Calu3 (cell line): Measurements from ENCODE around the gene CFD. TPM values are rescaled to one million over a fixed set of nuclear protein-coding genes. Genes with fewer than 3 reads are reported as not detected.

ENCODE experiments used
- BruUV-seq: library from RNA; stranded (reverse); fragments of 400-500 nt; replicated peaks from 2 replicates; lab custom pipeline; 2021; lab: Mats Ljungman, UMichigan
- CTCF ChIA-PET: fragments of 300-600 bp; sonication (Branson Sonifier 250); formaldehyde crosslinking; loops from one replicate; lab custom pipeline; 2022; ENCODE audit warnings: antibody characterized with exemption; lab: Charles Lee
- DNase-seq: peaks from one replicate; pipeline ENCODE4 v3.0.0; 2022
- H3K27ac Mint-ChIP-seq: one replicate; pipeline ENCODE4 v1.8.0; 2022; ENCODE audit warnings: mixed read lengths; ENCODE audit not compliant: unreplicated experiment
- H3K27me3 Mint-ChIP-seq: one replicate; pipeline ENCODE4 v1.8.0; 2022; ENCODE audit warnings: mixed read lengths; ENCODE audit not compliant: unreplicated experiment
- H3K36me3 Mint-ChIP-seq: one replicate; pipeline ENCODE4 v1.8.0; 2022; ENCODE audit warnings: mild to moderate bottlenecking, moderate library complexity, mixed read lengths; ENCODE audit not compliant: insufficient read depth, unreplicated experiment
- H3K4me1 Mint-ChIP-seq: one replicate; pipeline ENCODE4 v1.8.0; 2022; ENCODE audit warnings: mild to moderate bottlenecking, low read depth, mixed read lengths; ENCODE audit not compliant: unreplicated experiment
- H3K4me3 Mint-ChIP-seq: one replicate; pipeline ENCODE4 v1.8.0; 2022; ENCODE audit warnings: mild to moderate bottlenecking, low read depth, moderate library complexity, mixed read lengths; ENCODE audit not compliant: unreplicated experiment
- H3K9me3 Mint-ChIP-seq: one replicate; pipeline ENCODE4 v1.8.0; 2022; ENCODE audit warnings: low read depth, mixed read lengths; ENCODE audit not compliant: unreplicated experiment
- CTCF ChIP-seq: fragments of 200-600 bp; IDR thresholded peaks from one replicate; pipeline ENCODE4 v1.8.0; 2022; ENCODE audit warnings: antibody characterized with exemption; ENCODE audit not compliant: unreplicated experiment
- intact Hi-C: fragments of 100-400 bp; cut with micrococcal nuclease; formaldehyde crosslinking; loops from one replicate; pipeline ENCODE4 v1.10.0; 2022; ENCODE audit not compliant: unreplicated experiment
- total RNA-seq: library from RNA; stranded (reverse); gene quantifications from 2 replicates; pipeline ENCODE4 v1.2.3, GENCODE V29; 2022

CFD gene
- total RNA-seq, 1 experiment from 2014 or later, result 2.3 TPM

DNA sequence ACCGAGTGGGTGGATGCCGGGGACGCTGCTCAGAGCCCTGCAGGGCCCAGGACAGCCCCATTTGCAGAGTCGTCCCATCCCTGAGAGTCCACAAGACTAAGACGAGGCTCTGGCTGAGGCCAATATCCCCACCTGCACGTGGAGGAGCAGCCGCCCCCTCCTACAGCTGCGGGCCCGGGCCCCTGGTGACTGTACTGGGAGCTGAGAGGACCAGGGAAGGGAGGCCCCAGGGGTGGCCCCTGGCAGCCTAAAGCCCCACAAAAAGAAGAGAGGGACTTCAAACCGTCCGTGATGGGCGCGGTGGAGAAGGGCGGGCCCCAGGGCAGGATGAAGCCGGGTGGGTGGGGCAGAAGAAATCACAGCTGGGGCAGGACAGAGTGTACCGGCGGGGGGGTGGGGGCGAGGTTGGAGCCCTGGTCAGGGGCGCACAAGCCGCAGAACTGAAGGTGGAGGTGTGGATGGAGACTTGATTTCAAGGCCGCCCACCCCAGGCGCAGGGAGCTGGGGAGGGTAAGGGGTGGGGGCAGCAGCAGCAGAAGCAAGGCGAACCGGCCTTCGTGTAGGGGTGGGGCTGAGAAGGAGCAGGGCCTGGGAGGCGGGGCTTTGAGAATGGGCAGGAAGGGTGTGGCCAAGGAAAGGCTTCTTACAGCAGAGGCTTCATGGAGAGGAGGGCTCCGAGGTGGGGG, 12.9 kb downstream of the CFD start:
- no peaks in the 10 kb centered on the region for H3K27me3 Mint-ChIP-seq
- CTCF ChIA-PET, result no interaction called here
- peak; percentile 34 for DNase-seq
- intact Hi-C loops, result no loop called here
- H3K27ac Mint-ChIP-seq, result no peak overlapping the region
- no peaks in the 10 kb centered on the region for H3K9me3 Mint-ChIP-seq
- H3K4me1 Mint-ChIP-seq, result no peaks in the 10 kb centered on the region
- TF ChIP-seq CTCF, result no peak
- peaks cover 30% of the 10 kb centered on the region for H3K36me3 Mint-ChIP-seq
- BruUV-seq, result no TSS peak
- H3K4me3 Mint-ChIP-seq, result no peak overlapping the region

DNA sequence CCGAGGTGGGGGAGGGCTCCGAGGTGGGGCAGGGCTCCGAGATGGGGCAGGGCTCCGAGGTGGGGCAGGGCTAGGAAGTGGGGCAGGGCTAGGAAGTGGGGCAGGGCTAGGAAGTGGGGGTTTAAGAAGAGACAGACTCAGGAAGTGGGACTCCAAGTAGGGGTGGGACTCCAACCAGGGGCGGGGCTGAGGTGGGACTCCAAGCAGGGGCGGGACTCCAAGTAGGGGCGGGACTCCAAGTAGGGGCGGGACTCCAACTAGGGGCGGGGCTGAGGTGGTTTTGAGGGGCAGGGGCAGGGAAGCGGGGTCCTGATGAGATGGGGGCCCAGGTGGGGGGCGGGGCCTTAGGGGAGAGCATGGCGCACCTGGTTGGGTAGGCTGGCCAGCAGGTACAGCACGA, 13.6 kb downstream of the CFD start:
- no peaks in the 10 kb centered on the region for H3K27me3 Mint-ChIP-seq
- no peak for TF ChIP-seq CTCF
- H3K36me3 Mint-ChIP-seq, result peaks cover 30% of the 10 kb centered on the region
- H3K27ac Mint-ChIP-seq, result no peak overlapping the region
- H3K9me3 Mint-ChIP-seq, result no peaks in the 10 kb centered on the region
- DNase-seq, result no peak
- no peaks in the 10 kb centered on the region for H3K4me1 Mint-ChIP-seq
- H3K4me3 Mint-ChIP-seq, result no peak overlapping the region
- intact Hi-C loops, result no loop called here
- no TSS peak for BruUV-seq
- CTCF ChIA-PET, result no interaction called here

- intact Hi-C loops, result no loop called here
- Mint-ChIP-seq H3K4me1 (no peaks in the 10 kb centered on the region), H3K27ac (no peak overlapping the region), H3K36me3 (peaks cover 30% of the 10 kb centered on the region), H3K9me3 (no peaks in the 10 kb centered on the region), H3K4me3 (no peak overlapping the region), H3K27me3 (no peaks in the 10 kb centered on the region)
- no TSS peak for BruUV-seq
- TF ChIP-seq CTCF, result no peak
- CTCF ChIA-PET, result no interaction called here
- DNase-seq, result no peak
Measured at GRCh38 chr19:873561-874041, 14.1 kb downstream of the CFD start.

GRCh38 chr19:875265-875879, 15.9 kb downstream of the CFD start:
- no peaks in the 10 kb centered on the region for H3K27me3 Mint-ChIP-seq
- H3K4me1 Mint-ChIP-seq, result no peaks in the 10 kb centered on the region
- no TSS peak for BruUV-seq
- no peak overlapping the region for H3K4me3 Mint-ChIP-seq
- intact Hi-C loops, result no loop called here
- no peak overlapping the region for H3K27ac Mint-ChIP-seq
- DNase-seq, result no peak
- no peaks in the 10 kb centered on the region for H3K9me3 Mint-ChIP-seq
- peaks cover 25% of the 10 kb centered on the region for H3K36me3 Mint-ChIP-seq
- no peak for TF ChIP-seq CTCF
- CTCF ChIA-PET, result no interaction called here
